CD14-positive monocyte (primary cell): ENCODE data around the gene EDIL3. TPM values are rescaled to one million over a fixed set of nuclear protein-coding genes. Genes with fewer than 3 reads are reported as not detected.

Experiments used
- DNase-seq, 3 donors: peaks; one replicate each; pipeline ENCODE4 v3.0.0-alpha.2; 2011 to 2022
- H2AFZ ChIP-seq: 2 replicates; pipeline ENCODE4 v1.6.0; 2012; ENCODE audit warnings: mild to moderate bottlenecking, low read depth, low read length, inconsistent platforms; ENCODE audit not compliant: insufficient read depth, poor library complexity, severe bottlenecking
- H3K27ac ChIP-seq, 2 donors: 1 replicate in 1 of 2; 2 replicates in 1 of 2; pipeline ENCODE4 v1.5.1; 2012 to 2013; ENCODE audit warnings: low read length in 2 of 2, control low read depth in 1 of 2, inconsistent platforms in 1 of 2, low read depth in 1 of 2, mild to moderate bottlenecking in 1 of 2
- H3K27me3 ChIP-seq, 2 donors: one replicate each; pipeline versions ENCODE4 v1.6.0 to v1.6.1; 2011 to 2013; ENCODE audit warnings: low read length in 2 of 2; ENCODE audit not compliant: control insufficient read depth in 2 of 2, insufficient read depth in 2 of 2
- H3K36me3 ChIP-seq, 2 donors: replicated peaks in 1 of 2; 1 replicate in 1 of 2; 2 replicates in 1 of 2; pipeline versions ENCODE4 v1.5.1 to v1.6.1; 2012 to 2013; ENCODE audit warnings: low read length in 2 of 2, control low read depth in 1 of 2, inconsistent platforms in 1 of 2, mild to moderate bottlenecking in 1 of 2; ENCODE audit not compliant: insufficient read depth in 2 of 2, control insufficient read depth in 1 of 2
- H3K4me1 ChIP-seq, 2 donors: 1 replicate in 1 of 2; 2 replicates in 1 of 2; pipeline versions ENCODE4 v1.5.1 to v1.6.1; 2012 to 2013; ENCODE audit warnings: low read length in 2 of 2, control low read depth in 1 of 2, inconsistent platforms in 1 of 2, mild to moderate bottlenecking in 1 of 2, moderate library complexity in 1 of 2; ENCODE audit not compliant: insufficient read depth in 2 of 2, control insufficient read depth in 1 of 2
- H3K4me2 ChIP-seq: replicated peaks from 2 replicates; pipeline ENCODE3; 2012; ENCODE audit warnings: low read length, moderate library complexity, mild to moderate bottlenecking; ENCODE audit not compliant: poor library complexity, severe bottlenecking; ENCODE audit errors: extremely low read depth
- H3K4me3 ChIP-seq, 3 experiments: fragments of 200-600 bp in 1 of 3; sonication (generic) in 1 of 3; replicated peaks in 1 of 3; 1 replicate in 2 of 3; 2 replicates in 1 of 3; pipeline ENCODE4 v1.5.1; 2011 to 2013; ENCODE audit warnings: low read length in 3 of 3, mild to moderate bottlenecking in 3 of 3, control low read depth in 2 of 3, low read depth in 2 of 3, inconsistent platforms in 1 of 3, moderate library complexity in 1 of 3
- H3K79me2 ChIP-seq: 2 replicates; pipeline ENCODE4 v1.6.0; 2012; ENCODE audit warnings: mild to moderate bottlenecking, control low read depth, inconsistent platforms, low read length, moderate library complexity; ENCODE audit not compliant: insufficient read depth
- H3K9ac ChIP-seq: 2 replicates; pipeline ENCODE4 v1.6.0; 2017; ENCODE audit warnings: low read length, mild to moderate bottlenecking; ENCODE audit not compliant: insufficient read depth, poor library complexity, severe bottlenecking
- H3K9me3 ChIP-seq, 2 donors: replicated peaks in 1 of 2; 1 replicate in 1 of 2; 2 replicates in 1 of 2; pipeline versions ENCODE4 v1.5.1 to v1.6.1; 2012 to 2013; ENCODE audit warnings: low read length in 2 of 2, control low read depth in 1 of 2; ENCODE audit not compliant: control insufficient read depth in 1 of 2, insufficient read depth in 1 of 2
- H4K20me1 ChIP-seq: 2 replicates; pipeline ENCODE4 v1.6.0; 2012; ENCODE audit warnings: mild to moderate bottlenecking, low read length, control low read depth, moderate library complexity; ENCODE audit not compliant: insufficient read depth
- H3K27ac Mint-ChIP-seq, 7 donors: one replicate each; pipeline ENCODE4 v1.8.0; 2020; ENCODE audit warnings: mild to moderate bottlenecking in 7 of 7, mixed read lengths in 7 of 7, moderate library complexity in 6 of 7, inconsistent platforms in 2 of 7
- H3K27me3 Mint-ChIP-seq, 3 donors: one replicate each; pipeline ENCODE4 v1.8.0; 2021 to 2022; ENCODE audit warnings: low read depth in 3 of 3, mild to moderate bottlenecking in 3 of 3, mixed read lengths in 3 of 3, moderate library complexity in 3 of 3, inconsistent platforms in 1 of 3
- H3K36me3 Mint-ChIP-seq, 2 donors: one replicate each; pipeline ENCODE4 v1.8.0; 2020; ENCODE audit warnings: mixed read lengths in 2 of 2, inconsistent platforms in 1 of 2, mild to moderate bottlenecking in 1 of 2
- H3K4me1 Mint-ChIP-seq: one replicate; pipeline ENCODE4 v1.8.0; 2020; ENCODE audit warnings: mild to moderate bottlenecking, mixed read lengths
- H3K4me3 Mint-ChIP-seq, 2 donors: one replicate each; pipeline ENCODE4 v1.8.0; 2020; ENCODE audit warnings: mild to moderate bottlenecking in 2 of 2, mixed read lengths in 2 of 2, moderate library complexity in 1 of 2
- H3K9me3 Mint-ChIP-seq, 7 donors: one replicate each; pipeline ENCODE4 v1.8.0; 2020 to 2022; ENCODE audit warnings: mixed read lengths in 7 of 7, mild to moderate bottlenecking in 6 of 7, moderate library complexity in 6 of 7, inconsistent platforms in 2 of 7
- CTCF ChIP-seq: fragments of 200-600 bp; IDR thresholded peaks from one replicate; pipeline ENCODE4 v1.8.0; 2022; ENCODE audit warnings: antibody characterized with exemption, mild to moderate bottlenecking
- WGBS: methylation state at CpG from one replicate; pipeline ENCODE4 v1.1.5; 2013; ENCODE audit warnings: missing lambda C conversion rate; ENCODE audit not compliant: insufficient coverage; 5-methylcytosine and 5-hydroxymethylcytosine counted together
- intact Hi-C, 2 donors: fragments of 100-400 bp; cut with micrococcal nuclease; formaldehyde crosslinking; loops; one replicate each; pipeline versions ENCODE4 v1.15.0 to v1.15.1; 2023
- polyA plus RNA-seq, 3 donors: library from polyadenylated mRNA; depleted of rRNA in 1 of 3; unstranded in 2 of 3; stranded (reverse) in 1 of 3; fragments of 300-500 nt in 2 of 3; fragments of >200 nt in 1 of 3; fragmentation: Illumina TruSeq in 2 of 3; gene quantifications; 1 replicate in 2 of 3; 2 replicates in 1 of 3; pipeline ENCODE4 v1.2.3, GENCODE V29; 2012 to 2021

The EDIL3 gene
- polyA plus RNA-seq, 3 donors = 0.09 TPM; not detected in 2

- intact Hi-C loops = no loop called here
- no peaks in the 10 kb centered on the region for H3K36me3 ChIP-seq
- Mint-ChIP-seq H3K9me3 (peaks cover 0 to 6% (median 0%) of the 10 kb centered on the region in 7 donors), H3K36me3 (no peaks in the 10 kb centered on the region), H3K4me3 (no peak overlapping the region), H3K27ac (no peak overlapping the region), H3K4me1 (peaks cover 14% of the 10 kb centered on the region), H3K27me3 (peaks cover 0 to 3% (median 1%) of the 10 kb centered on the region in 3 donors)
- H3K27me3 ChIP-seq = no peaks in the 10 kb centered on the region
- no peak for DNase-seq
- no peak overlapping the region for H3K4me3 ChIP-seq
- H3K9ac ChIP-seq = no peak overlapping the region
- no peaks in the 10 kb centered on the region for H3K9me3 ChIP-seq
- TF ChIP-seq CTCF = no peak
- no peaks in the 10 kb centered on the region for H4K20me1 ChIP-seq
- no peaks in the 10 kb centered on the region for H3K79me2 ChIP-seq
- WGBS = 100% methylated on average over 1 of the region's 8 CpGs
- no peak overlapping the region for H2AFZ ChIP-seq
- no peak overlapping the region for H3K4me2 ChIP-seq
- no peak overlapping the region for H3K27ac ChIP-seq
- H3K4me1 ChIP-seq = peaks cover 10 to 11% of the 10 kb centered on the region in 2 donors
Measured at GRCh38 chr5:84285641-84286637, 98.7 kb downstream of the EDIL3 start.

- Mint-ChIP-seq H3K27me3 (peaks cover 0 to 6% (median 3%) of the 10 kb centered on the region in 3 donors), H3K9me3 (peaks cover 0 to 2% (median 0%) of the 10 kb centered on the region in 7 donors), H3K27ac (no peak overlapping the region), H3K36me3 (no peaks in the 10 kb centered on the region), H3K4me3 (no peak overlapping the region), H3K4me1 (no peaks in the 10 kb centered on the region)
- intact Hi-C loops = no loop called here
- Histone ChIP-seq H3K27ac (no peak overlapping the region), H4K20me1 (no peaks in the 10 kb centered on the region), H3K79me2 (no peaks in the 10 kb centered on the region), H3K9me3 (no peaks in the 10 kb centered on the region), H3K27me3 (no peaks in the 10 kb centered on the region), H3K4me2 (no peak overlapping the region), H3K4me3 (no peak overlapping the region), H3K9ac (no peak overlapping the region), H3K4me1 (no peaks in the 10 kb centered on the region), H2AFZ (no peak overlapping the region), H3K36me3 (no peaks in the 10 kb centered on the region)
- DNase-seq = no peak
- no peak for TF ChIP-seq CTCF
Measured at GRCh38 chr5:84281383-84281782, 103.3 kb downstream of the EDIL3 start.
